Neuronal stem cell (in vitro differentiated cells): ENCODE data around the gene DBF4B.
A peak's percentile ranks its signal among the peaks of the same experiment; 100 is the strongest.
"Not testable (repeated sequence)": the region's sequence is repeated elsewhere in the genome, so short reads cannot be mapped to it uniquely, and the experiment has no call there.

Experiments used
- DNase-seq: peaks from one replicate; pipeline ENCODE4 v3.0.0-alpha.2; 2013; ENCODE audit warnings: low spot score
- H2AFZ ChIP-seq: one replicate; pipeline ENCODE4 v1.6.1; 2013; ENCODE audit warnings: mild to moderate bottlenecking, low read length, inconsistent platforms
- H2AK5ac ChIP-seq: 2 replicates; pipeline ENCODE4 v1.6.1; 2013; ENCODE audit warnings: low read depth, mild to moderate bottlenecking, inconsistent platforms, low read length, moderate library complexity, mixed read lengths
- H2BK120ac ChIP-seq: 2 replicates; pipeline ENCODE4 v1.6.1; 2013; ENCODE audit warnings: low read depth, mild to moderate bottlenecking, inconsistent platforms, low read length, moderate library complexity, mixed read lengths
- H2BK12ac ChIP-seq: one replicate; pipeline ENCODE4 v1.6.1; 2013; ENCODE audit warnings: low read length, inconsistent platforms
- H2BK15ac ChIP-seq: 2 replicates; pipeline ENCODE4 v1.6.1; 2013; ENCODE audit warnings: mild to moderate bottlenecking, low read length, inconsistent platforms, mixed read lengths
- H2BK5ac ChIP-seq: one replicate; pipeline ENCODE4 v1.6.1; 2013; ENCODE audit warnings: inconsistent platforms, mild to moderate bottlenecking, low read length, moderate library complexity
- H3K14ac ChIP-seq: one replicate; pipeline ENCODE4 v1.6.1; 2013; ENCODE audit warnings: low read length, inconsistent platforms
- H3K18ac ChIP-seq: 2 replicates; pipeline ENCODE4 v1.6.1; 2013; ENCODE audit warnings: low read length, inconsistent platforms
- H3K23ac ChIP-seq: 2 replicates; pipeline ENCODE4 v1.6.1; 2013; ENCODE audit warnings: low read depth, mild to moderate bottlenecking, mixed read lengths, low read length, inconsistent platforms; ENCODE audit not compliant: poor library complexity
- H3K27ac ChIP-seq: replicated peaks from 3 replicates; pipeline ENCODE4 v1.5.1; 2013; ENCODE audit warnings: low read length, inconsistent platforms
- H3K27me3 ChIP-seq, 3 experiments: 2 replicates each; pipeline ENCODE4 v1.6.1; 2013; ENCODE audit warnings: low read length in 3 of 3, mild to moderate bottlenecking in 2 of 3, inconsistent platforms in 1 of 3, low read depth in 1 of 3, mixed read lengths in 1 of 3, moderate library complexity in 1 of 3; ENCODE audit not compliant: control insufficient read depth in 3 of 3, insufficient read depth in 3 of 3
- H3K36me3 ChIP-seq, 2 donors: replicated peaks in 1 of 2; 2 replicates each; pipeline ENCODE4 v1.6.1; 2013; ENCODE audit warnings: low read length in 2 of 2; ENCODE audit not compliant: control insufficient read depth in 2 of 2, insufficient read depth in 2 of 2
- H3K4ac ChIP-seq: 2 replicates; pipeline ENCODE4 v1.6.1; 2013; ENCODE audit warnings: inconsistent platforms, mild to moderate bottlenecking, low read length, moderate library complexity
- H3K4me1 ChIP-seq, 2 donors: 1 replicate in 1 of 2; 2 replicates in 1 of 2; pipeline ENCODE4 v1.6.1; 2013; ENCODE audit warnings: low read length in 2 of 2, low read depth in 1 of 2; ENCODE audit not compliant: control insufficient read depth in 2 of 2, insufficient read depth in 1 of 2
- H3K4me2 ChIP-seq: one replicate; pipeline ENCODE4 v1.6.1; 2013; ENCODE audit warnings: mild to moderate bottlenecking, low read length, inconsistent platforms; ENCODE audit not compliant: insufficient read depth, poor library complexity, severe bottlenecking
- H3K4me3 ChIP-seq, 2 donors: 2 replicates each; pipeline ENCODE4 v1.5.1; 2013; ENCODE audit warnings: low read length in 2 of 2, mild to moderate bottlenecking in 2 of 2, inconsistent platforms in 1 of 2, moderate library complexity in 1 of 2
- H3K79me1 ChIP-seq: one replicate; pipeline ENCODE4 v1.6.1; 2013; ENCODE audit warnings: low read depth, mild to moderate bottlenecking, inconsistent platforms, low read length, moderate library complexity
- H3K9ac ChIP-seq: one replicate; pipeline ENCODE4 v1.6.1; 2013; ENCODE audit warnings: mild to moderate bottlenecking, low read depth, low read length, inconsistent platforms; ENCODE audit not compliant: poor library complexity
- H3K9me3 ChIP-seq, 2 donors: replicated peaks in 1 of 2; 2 replicates each; pipeline versions ENCODE3 to v1.6.1; 2013; ENCODE audit warnings: low read length in 2 of 2, mild to moderate bottlenecking in 2 of 2, inconsistent platforms in 1 of 2, low read depth in 1 of 2, mixed read lengths in 1 of 2, moderate library complexity in 1 of 2; ENCODE audit not compliant: control insufficient read depth in 2 of 2, insufficient read depth in 1 of 2
- H4K8ac ChIP-seq: one replicate; pipeline ENCODE4 v1.6.1; 2013; ENCODE audit warnings: low read depth, mild to moderate bottlenecking, inconsistent platforms, low read length, moderate library complexity
- H4K91ac ChIP-seq: one replicate; pipeline ENCODE4 v1.6.1; 2013; ENCODE audit warnings: low read length, low read depth, mild to moderate bottlenecking, inconsistent platforms; ENCODE audit not compliant: poor library complexity
- WGBS, 2 donors: extraction: QIAGEN DNeasy Blood & Tissue Kit; methylation state at CpG; one replicate each; pipeline ENCODE4 v1.1.7; 2013; ENCODE audit warnings: missing lambda C conversion rate in 2 of 2, mixed read lengths in 1 of 2; ENCODE audit not compliant: insufficient read length in 2 of 2, insufficient replicate concordance in 1 of 2; ENCODE audit errors: extremely low coverage in 2 of 2; 5-methylcytosine and 5-hydroxymethylcytosine counted together

The DBF4B gene

DNA sequence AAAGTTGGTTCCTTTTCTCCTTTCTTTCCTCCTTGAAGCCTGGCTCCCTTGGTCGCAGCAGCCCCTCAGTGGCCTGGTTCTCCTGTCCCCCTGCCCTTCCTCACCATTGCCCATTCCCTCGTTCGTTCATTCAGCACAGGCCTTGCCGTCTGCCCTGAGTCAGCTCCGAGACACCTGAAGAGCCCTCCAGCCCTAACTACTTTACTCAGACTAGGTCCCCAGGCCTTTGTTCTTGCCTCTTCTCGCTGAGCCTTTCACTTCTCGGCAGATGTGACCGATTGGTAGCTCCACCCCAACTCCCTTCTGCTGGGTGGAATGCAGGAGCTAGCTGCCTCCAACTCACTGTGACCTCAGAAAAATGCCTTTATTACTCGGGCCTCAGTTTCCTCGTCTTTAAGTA lies 43.3 kb downstream of the DBF4B start:
- no peak for DNase-seq
- H3K23ac ChIP-seq = no peak overlapping the region
- H3K36me3 ChIP-seq = peaks cover 27 to 53% of the 10 kb centered on the region in 2 donors
- H3K4ac ChIP-seq = no peak overlapping the region
- WGBS, 2 donors = no CpG with 5 or more reads among the region's 10 CpGs
- H2AK5ac ChIP-seq = no peak overlapping the region
- no peaks in the 10 kb centered on the region for H3K79me1 ChIP-seq
- H3K14ac ChIP-seq = no peak overlapping the region
- no peak overlapping the region for H4K91ac ChIP-seq
- H3K4me3 ChIP-seq = no peak overlapping the region
- no peak overlapping the region for H2BK15ac ChIP-seq
- no peak overlapping the region for H3K9ac ChIP-seq
- H2BK5ac ChIP-seq = no peak overlapping the region
- H3K4me2 ChIP-seq = no peak overlapping the region
- no peak overlapping the region for H2BK120ac ChIP-seq
- H3K27ac ChIP-seq = no peak overlapping the region
- no peaks in the 10 kb centered on the region for H3K9me3 ChIP-seq
- H3K4me1 ChIP-seq = no peaks in the 10 kb centered on the region
- H4K8ac ChIP-seq = no peak overlapping the region
- peaks cover 0 to under 1% (median 0%) of the 10 kb centered on the region in 3 experiments for H3K27me3 ChIP-seq
- H2AFZ ChIP-seq = no peak overlapping the region
- no peak overlapping the region for H2BK12ac ChIP-seq
- no peak overlapping the region for H3K18ac ChIP-seq

DNA sequence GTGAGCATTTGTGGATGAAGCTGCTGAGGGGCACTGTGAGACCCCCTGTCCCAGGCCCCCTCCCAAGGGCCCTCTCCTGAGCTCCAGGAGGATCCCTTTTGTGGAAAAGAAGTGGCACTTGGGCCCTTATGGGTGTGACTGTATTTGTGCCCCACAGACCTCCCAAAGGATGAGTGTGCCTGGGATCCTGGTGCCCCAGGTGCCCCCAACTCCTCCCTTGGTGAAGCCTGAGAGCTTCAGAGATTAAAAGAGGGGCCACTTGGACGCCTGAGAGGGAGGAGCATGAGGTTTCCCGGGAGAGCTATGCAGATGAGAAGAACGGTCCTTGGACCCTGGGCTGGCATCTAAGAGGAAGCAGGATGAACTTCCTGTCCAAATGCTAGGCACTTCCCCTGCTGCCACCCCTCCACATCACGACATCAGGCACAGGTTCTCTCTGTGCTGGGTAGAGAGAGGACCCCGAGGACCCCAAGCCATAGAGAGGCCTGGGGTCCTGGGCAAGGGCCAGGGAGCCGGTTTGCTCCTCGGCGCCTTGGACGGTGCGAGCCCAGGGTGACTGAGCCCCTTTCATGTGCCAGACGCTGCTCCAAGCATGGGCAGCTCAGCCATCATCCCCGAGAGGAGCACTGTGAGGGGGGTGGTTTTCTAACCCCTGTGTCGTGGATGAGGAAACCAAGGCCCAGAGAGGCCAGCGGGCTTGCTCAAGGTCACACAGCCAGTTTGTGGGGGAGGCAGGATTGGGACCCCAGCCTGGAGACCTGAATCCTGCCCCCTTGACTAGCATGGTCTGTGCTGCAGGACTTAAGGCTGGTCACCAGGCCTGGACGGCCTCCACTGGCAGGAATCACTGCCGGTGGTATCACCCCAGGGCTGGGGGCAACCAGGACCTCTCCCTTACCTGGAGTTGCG lies 44.7 kb downstream of the DBF4B start:
- peaks cover 13 to 39% of the 10 kb centered on the region in 2 donors for H3K36me3 ChIP-seq
- peak overlapping the region; percentile 46 for H2BK5ac ChIP-seq
- no peak for DNase-seq
- H2AFZ ChIP-seq = no peak overlapping the region
- H2AK5ac ChIP-seq = no peak overlapping the region
- no peak overlapping the region for H3K4ac ChIP-seq
- WGBS, 2 donors = no CpG with 5 or more reads among the region's 17 CpGs
- H2BK12ac ChIP-seq = no peak overlapping the region
- H3K27ac ChIP-seq = no peak overlapping the region
- H3K27me3 ChIP-seq = peaks cover 1 to 13% (median 9%) of the 10 kb centered on the region in 3 experiments
- no peak overlapping the region for H4K8ac ChIP-seq
- H3K9ac ChIP-seq = peak overlapping the region; percentile 21
- no peak overlapping the region for H3K23ac ChIP-seq
- no peaks in the 10 kb centered on the region for H3K4me1 ChIP-seq
- no peak overlapping the region for H3K18ac ChIP-seq
- no peak overlapping the region for H4K91ac ChIP-seq
- H3K4me3 ChIP-seq = no peak overlapping the region
- no peak overlapping the region for H2BK120ac ChIP-seq
- no peak overlapping the region for H3K4me2 ChIP-seq
- H2BK15ac ChIP-seq = no peak overlapping the region
- peaks cover 0 to 3% of the 10 kb centered on the region in 2 donors for H3K9me3 ChIP-seq
- no peaks in the 10 kb centered on the region for H3K79me1 ChIP-seq
- no peak overlapping the region for H3K14ac ChIP-seq

DNA sequence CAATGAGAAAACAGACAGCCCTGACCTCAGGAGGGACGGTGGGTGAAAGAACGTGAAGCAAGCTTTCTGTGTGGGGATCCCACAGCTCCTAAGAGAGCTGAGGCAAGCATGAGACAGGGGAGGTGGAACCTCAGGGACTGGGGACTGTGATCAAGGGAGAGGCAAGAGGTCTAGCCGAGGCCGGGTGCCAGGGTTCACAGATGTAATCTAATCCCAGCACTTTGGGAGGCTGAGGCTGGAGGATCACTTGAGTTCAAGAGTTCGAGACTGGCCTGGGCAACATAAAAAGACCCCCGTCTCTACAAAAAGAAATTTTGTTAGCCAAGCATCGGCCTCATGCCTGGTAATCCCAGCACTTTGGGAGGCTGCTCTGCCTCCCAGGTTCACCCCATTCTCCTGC lies 45.8 kb downstream of the DBF4B start:
- Histone ChIP-seq H4K8ac (no peak overlapping the region), H2BK5ac (no peak overlapping the region), H2AK5ac (no peak overlapping the region), H3K4me3 (no peak overlapping the region), H3K23ac (no peak overlapping the region), H3K4me2 (no peak overlapping the region), H2BK15ac (no peak overlapping the region), H3K36me3 (peaks cover 5 to 28% of the 10 kb centered on the region in 2 donors), H3K9me3 (peaks cover 0 to 3% of the 10 kb centered on the region in 2 donors), H2AFZ (no peak overlapping the region), H3K4ac (no peak overlapping the region), H3K9ac (no peak overlapping the region), H3K14ac (no peak overlapping the region), H3K4me1 (peaks cover under 1% of the 10 kb centered on the region in 2 donors), H3K27ac (no peak overlapping the region), H3K27me3 (peaks cover 2 to 19% (median 15%) of the 10 kb centered on the region in 3 experiments), H2BK12ac (no peak overlapping the region), H2BK120ac (no peak overlapping the region), H4K91ac (no peak overlapping the region), H3K79me1 (no peaks in the 10 kb centered on the region), H3K18ac (no peak overlapping the region)
- no CpG with 5 or more reads among the region's 7 CpGs for WGBS, 2 donors
- DNase-seq = no peak

DNA sequence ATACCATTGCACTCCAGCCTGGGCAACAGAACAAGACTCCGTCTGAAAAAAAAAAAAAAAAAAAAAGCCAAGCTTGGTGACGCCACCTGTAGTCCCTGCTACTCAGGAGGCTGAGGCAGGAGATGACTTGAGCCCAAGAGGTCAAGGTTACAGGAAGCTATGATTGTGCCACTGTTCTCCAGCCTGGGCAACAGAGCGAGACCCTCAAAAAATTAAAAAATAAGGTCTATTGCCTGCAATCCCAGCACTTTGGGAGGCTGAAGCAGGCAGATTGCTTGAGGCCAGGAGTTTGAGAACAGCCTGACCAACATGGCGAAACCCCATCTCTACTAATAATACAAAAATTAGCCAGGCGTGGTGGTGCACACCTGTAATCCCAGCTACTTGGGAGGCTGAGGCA lies 46.7 kb downstream of the DBF4B start:
- not testable (repeated sequence) for H3K14ac ChIP-seq, H2AFZ ChIP-seq, H3K4me2 ChIP-seq, H2BK15ac ChIP-seq, H3K23ac ChIP-seq, H3K27ac ChIP-seq, H2AK5ac ChIP-seq, H3K4me1 ChIP-seq, H3K4ac ChIP-seq, H3K18ac ChIP-seq, DNase-seq, H3K9me3 ChIP-seq, H4K8ac ChIP-seq, H2BK12ac ChIP-seq, H3K9ac ChIP-seq, H3K79me1 ChIP-seq, H3K4me3 ChIP-seq, H2BK5ac ChIP-seq, H4K91ac ChIP-seq, H2BK120ac ChIP-seq
- peaks cover 2 to 28% (median 24%) of the 10 kb centered on the region in 3 experiments for H3K27me3 ChIP-seq
- H3K36me3 ChIP-seq = peaks cover 3 to 19% of the 10 kb centered on the region in 2 donors
- no CpG with 5 or more reads among the region's 5 CpGs for WGBS, 2 donors
